ENCODE measurements around the gene CAPN1.

Gene CAPN1

DNA sequence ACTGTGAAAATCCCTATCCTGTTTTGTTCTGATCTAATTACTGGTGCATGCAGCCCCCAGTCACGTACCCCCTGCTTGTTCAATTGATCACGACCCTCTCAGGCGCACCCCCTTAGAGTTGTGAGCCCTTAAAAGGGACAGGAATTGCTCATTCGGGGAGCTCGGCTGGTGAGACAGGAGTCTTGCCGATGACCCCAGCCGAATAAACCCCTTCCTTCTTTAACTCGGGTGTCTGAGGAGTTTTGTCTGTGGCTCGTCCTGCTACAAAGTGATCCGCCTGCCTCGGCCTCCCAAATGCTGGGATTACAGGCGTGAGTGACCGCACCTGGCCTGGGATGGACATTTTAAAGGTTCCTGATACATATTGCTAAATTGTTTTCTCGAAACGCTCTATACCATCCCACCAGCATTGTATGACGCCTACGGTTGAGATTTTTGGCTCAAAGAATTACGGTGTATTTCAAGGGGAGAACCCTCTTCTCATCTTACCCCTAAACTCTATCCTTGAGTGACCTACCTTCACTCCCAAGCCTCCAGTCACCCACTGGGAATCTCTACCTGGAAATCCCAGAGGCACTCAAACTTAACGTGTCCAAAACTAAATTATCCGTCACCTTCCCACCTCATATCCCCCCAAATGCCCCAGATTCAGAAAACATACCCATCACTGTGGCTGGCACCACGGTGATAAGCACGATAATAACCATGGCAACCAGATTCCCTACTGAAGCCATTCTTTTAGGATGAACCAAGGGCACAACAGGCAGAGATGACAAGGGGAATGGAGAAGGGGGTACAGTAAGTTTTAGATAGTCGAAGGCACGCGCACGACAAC lies 79.2 kb downstream of the CAPN1 start:
- DNase-seq (ENCODE audit: low spot score), result no peak

Small RNA genes lying within 50 kb of the gene (small RNA-seq; reads per million reads assigned to genes)
- 0 reads per million in 2 experiments for gene HIGD1AP10
- 0 reads per million in 2 experiments for gene PDCL2P2
- 17.7 to 22.0 reads per million in 2 experiments for gene RNU2-23P

All from SK-N-DZ (cell line).